CD14-positive monocyte (primary cell): ENCODE measurements around the gene SLAMF7. TPM values are rescaled to one million over a fixed set of nuclear protein-coding genes. Genes with fewer than 3 reads are reported as not detected.

Experiments
- DNase-seq, 3 donors: peaks; one replicate each; pipeline ENCODE4 v3.0.0-alpha.2; 2011 to 2022
- H2AFZ ChIP-seq: 2 replicates; pipeline ENCODE4 v1.6.0; 2012; ENCODE audit warnings: mild to moderate bottlenecking, low read depth, low read length, inconsistent platforms; ENCODE audit not compliant: insufficient read depth, poor library complexity, severe bottlenecking
- H3K27ac ChIP-seq, 2 donors: 1 replicate in 1 of 2; 2 replicates in 1 of 2; pipeline ENCODE4 v1.5.1; 2012 to 2013; ENCODE audit warnings: low read length in 2 of 2, control low read depth in 1 of 2, inconsistent platforms in 1 of 2, low read depth in 1 of 2, mild to moderate bottlenecking in 1 of 2
- H3K27me3 ChIP-seq, 2 donors: one replicate each; pipeline versions ENCODE4 v1.6.0 to v1.6.1; 2011 to 2013; ENCODE audit warnings: low read length in 2 of 2; ENCODE audit not compliant: control insufficient read depth in 2 of 2, insufficient read depth in 2 of 2
- H3K36me3 ChIP-seq, 2 donors: replicated peaks in 1 of 2; 1 replicate in 1 of 2; 2 replicates in 1 of 2; pipeline versions ENCODE4 v1.5.1 to v1.6.1; 2012 to 2013; ENCODE audit warnings: low read length in 2 of 2, control low read depth in 1 of 2, inconsistent platforms in 1 of 2, mild to moderate bottlenecking in 1 of 2; ENCODE audit not compliant: insufficient read depth in 2 of 2, control insufficient read depth in 1 of 2
- H3K4me1 ChIP-seq, 2 donors: 1 replicate in 1 of 2; 2 replicates in 1 of 2; pipeline versions ENCODE4 v1.5.1 to v1.6.1; 2012 to 2013; ENCODE audit warnings: low read length in 2 of 2, control low read depth in 1 of 2, inconsistent platforms in 1 of 2, mild to moderate bottlenecking in 1 of 2, moderate library complexity in 1 of 2; ENCODE audit not compliant: insufficient read depth in 2 of 2, control insufficient read depth in 1 of 2
- H3K4me2 ChIP-seq: replicated peaks from 2 replicates; pipeline ENCODE3; 2012; ENCODE audit warnings: low read length, moderate library complexity, mild to moderate bottlenecking; ENCODE audit not compliant: poor library complexity, severe bottlenecking; ENCODE audit errors: extremely low read depth
- H3K4me3 ChIP-seq, 3 experiments: fragments of 200-600 bp in 1 of 3; sonication (generic) in 1 of 3; replicated peaks in 1 of 3; 1 replicate in 2 of 3; 2 replicates in 1 of 3; pipeline ENCODE4 v1.5.1; 2011 to 2013; ENCODE audit warnings: low read length in 3 of 3, mild to moderate bottlenecking in 3 of 3, control low read depth in 2 of 3, low read depth in 2 of 3, inconsistent platforms in 1 of 3, moderate library complexity in 1 of 3
- H3K79me2 ChIP-seq: 2 replicates; pipeline ENCODE4 v1.6.0; 2012; ENCODE audit warnings: mild to moderate bottlenecking, control low read depth, inconsistent platforms, low read length, moderate library complexity; ENCODE audit not compliant: insufficient read depth
- H3K9ac ChIP-seq: 2 replicates; pipeline ENCODE4 v1.6.0; 2017; ENCODE audit warnings: low read length, mild to moderate bottlenecking; ENCODE audit not compliant: insufficient read depth, poor library complexity, severe bottlenecking
- H3K9me3 ChIP-seq, 2 donors: replicated peaks in 1 of 2; 1 replicate in 1 of 2; 2 replicates in 1 of 2; pipeline versions ENCODE4 v1.5.1 to v1.6.1; 2012 to 2013; ENCODE audit warnings: low read length in 2 of 2, control low read depth in 1 of 2; ENCODE audit not compliant: control insufficient read depth in 1 of 2, insufficient read depth in 1 of 2
- H4K20me1 ChIP-seq: 2 replicates; pipeline ENCODE4 v1.6.0; 2012; ENCODE audit warnings: mild to moderate bottlenecking, low read length, control low read depth, moderate library complexity; ENCODE audit not compliant: insufficient read depth
- H3K27ac Mint-ChIP-seq, 7 donors: one replicate each; pipeline ENCODE4 v1.8.0; 2020; ENCODE audit warnings: mild to moderate bottlenecking in 7 of 7, mixed read lengths in 7 of 7, moderate library complexity in 6 of 7, inconsistent platforms in 2 of 7
- H3K27me3 Mint-ChIP-seq, 3 donors: one replicate each; pipeline ENCODE4 v1.8.0; 2021 to 2022; ENCODE audit warnings: low read depth in 3 of 3, mild to moderate bottlenecking in 3 of 3, mixed read lengths in 3 of 3, moderate library complexity in 3 of 3, inconsistent platforms in 1 of 3
- H3K36me3 Mint-ChIP-seq, 2 donors: one replicate each; pipeline ENCODE4 v1.8.0; 2020; ENCODE audit warnings: mixed read lengths in 2 of 2, inconsistent platforms in 1 of 2, mild to moderate bottlenecking in 1 of 2
- H3K4me1 Mint-ChIP-seq: one replicate; pipeline ENCODE4 v1.8.0; 2020; ENCODE audit warnings: mild to moderate bottlenecking, mixed read lengths
- H3K4me3 Mint-ChIP-seq, 2 donors: one replicate each; pipeline ENCODE4 v1.8.0; 2020; ENCODE audit warnings: mild to moderate bottlenecking in 2 of 2, mixed read lengths in 2 of 2, moderate library complexity in 1 of 2
- H3K9me3 Mint-ChIP-seq, 7 donors: one replicate each; pipeline ENCODE4 v1.8.0; 2020 to 2022; ENCODE audit warnings: mixed read lengths in 7 of 7, mild to moderate bottlenecking in 6 of 7, moderate library complexity in 6 of 7, inconsistent platforms in 2 of 7
- CTCF ChIP-seq: fragments of 200-600 bp; IDR thresholded peaks from one replicate; pipeline ENCODE4 v1.8.0; 2022; ENCODE audit warnings: antibody characterized with exemption, mild to moderate bottlenecking
- WGBS: methylation state at CpG from one replicate; pipeline ENCODE4 v1.1.5; 2013; ENCODE audit warnings: missing lambda C conversion rate; ENCODE audit not compliant: insufficient coverage; 5-methylcytosine and 5-hydroxymethylcytosine counted together
- intact Hi-C, 2 donors: fragments of 100-400 bp; cut with micrococcal nuclease; formaldehyde crosslinking; loops; one replicate each; pipeline versions ENCODE4 v1.15.0 to v1.15.1; 2023
- polyA plus RNA-seq, 3 donors: library from polyadenylated mRNA; depleted of rRNA in 1 of 3; unstranded in 2 of 3; stranded (reverse) in 1 of 3; fragments of 300-500 nt in 2 of 3; fragments of >200 nt in 1 of 3; fragmentation: Illumina TruSeq in 2 of 3; gene quantifications; 1 replicate in 2 of 3; 2 replicates in 1 of 3; pipeline ENCODE4 v1.2.3, GENCODE V29; 2012 to 2021

The SLAMF7 gene
- polyA plus RNA-seq, 3 donors = 15.4 to 16.0 (median 15.8) TPM

DNA sequence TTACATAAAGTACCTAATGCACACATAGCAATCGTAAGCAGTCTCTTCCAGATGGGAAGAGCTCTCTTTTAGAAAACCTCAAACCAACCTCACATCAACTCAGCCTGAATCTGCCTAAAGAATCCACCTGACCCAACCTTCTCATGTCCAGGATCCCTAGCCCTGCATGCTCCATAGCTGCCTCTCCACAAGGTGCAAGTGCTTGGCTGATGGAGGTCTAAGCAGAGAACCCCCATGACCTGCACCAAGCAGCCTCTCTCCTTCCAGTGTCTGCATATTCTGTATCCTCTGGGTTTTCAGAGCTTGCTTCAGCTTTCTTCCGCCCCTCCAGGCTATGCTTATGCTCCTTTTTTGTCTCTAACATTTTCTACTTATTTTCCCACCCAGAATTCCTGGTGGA, 59.4 kb downstream of the SLAMF7 start:
- no peak for TF ChIP-seq CTCF
- Histone ChIP-seq H4K20me1 (no peaks in the 10 kb centered on the region), H3K9ac (no peak overlapping the region), H3K4me3 (no peak overlapping the region), H3K79me2 (no peaks in the 10 kb centered on the region), H3K27ac (no peak overlapping the region), H3K36me3 (no peaks in the 10 kb centered on the region), H3K4me2 (no peak overlapping the region), H3K9me3 (no peaks in the 10 kb centered on the region), H3K4me1 (peaks cover 18 to 22% of the 10 kb centered on the region in 2 donors), H2AFZ (no peak overlapping the region), H3K27me3 (no peaks in the 10 kb centered on the region)
- peaks cover 33% of the 10 kb centered on the region for H3K4me1 Mint-ChIP-seq
- DNase-seq = no peak
- WGBS = 100% methylated on average over 1 of the region's 2 CpGs
- no peaks in the 10 kb centered on the region for H3K36me3 Mint-ChIP-seq
- intact Hi-C loops = loop anchor here in 1 of 2 donors (10.0 kb wide), 1 partner anchor 94 kb away; no protein-coding TSS in a partner anchor
- H3K27me3 Mint-ChIP-seq = peaks cover 0 to 3% (median 0%) of the 10 kb centered on the region in 3 donors
- peaks cover 0 to 4% (median 0%) of the 10 kb centered on the region in 7 donors for H3K9me3 Mint-ChIP-seq
- H3K4me3 Mint-ChIP-seq = peak overlapping the region in 1 of 2 donors; percentile 25
- H3K27ac Mint-ChIP-seq = no peak overlapping the region

GRCh38 chr1:160799641-160800040, 60.6 kb downstream of the SLAMF7 start:
- Mint-ChIP-seq H3K9me3 (peaks cover 0 to 4% (median 0%) of the 10 kb centered on the region in 7 donors), H3K36me3 (no peaks in the 10 kb centered on the region), H3K4me3 (no peak overlapping the region), H3K27ac (no peak overlapping the region), H3K27me3 (peaks cover 0 to 4% (median 0%) of the 10 kb centered on the region in 3 donors), H3K4me1 (peaks cover 27% of the 10 kb centered on the region)
- Histone ChIP-seq H3K27ac (no peak overlapping the region), H3K4me2 (no peak overlapping the region), H3K4me3 (no peak overlapping the region), H3K27me3 (no peaks in the 10 kb centered on the region), H3K36me3 (no peaks in the 10 kb centered on the region), H3K9me3 (no peaks in the 10 kb centered on the region), H3K4me1 (peaks cover 18% of the 10 kb centered on the region in 2 donors), H3K79me2 (no peaks in the 10 kb centered on the region), H4K20me1 (no peaks in the 10 kb centered on the region), H3K9ac (no peak overlapping the region), H2AFZ (no peak overlapping the region)
- intact Hi-C loops = loop anchor here in 1 of 2 donors (10.0 kb wide), 1 partner anchor 95 kb away; no protein-coding TSS in a partner anchor
- no peak for DNase-seq
- 97% methylated on average over 5 of the region's 5 CpGs for WGBS
- TF ChIP-seq CTCF = no peak
